Measurements from ENCODE around the gene SLC16A11. TPM values are rescaled to one million over a fixed set of nuclear protein-coding genes. Genes with fewer than 3 reads are reported as not detected.

SLC16A11 gene
- total RNA-seq = 0.09 and 0.38 TPM in 2 replicates

GRCh38 chr17:7043497-7044198, at the start of gene SLC16A11:
SLC16A11 (minus strand) TSS chr17:7044092; CDS start chr17:7043513, 579 bp downstream.

GRCh38 chr17:7079581-7080455, 35.9 kb upstream of the SLC16A11 start, which contains the start of gene CLEC10A:
CLEC10A (minus strand) TSS chr17:7080251; CDS start chr17:7078812, 1,439 bp downstream.

GRCh38 chr17:7035591-7036368, 8.1 kb downstream of the SLC16A11 start, which contains the start of gene SLC16A13:
SLC16A13 (plus strand) TSS chr17:7036015; CDS start chr17:7036383, 368 bp downstream.

GRCh38 chr17:7022781-7023571, 20.9 kb downstream of the SLC16A11 start, which contains the start of gene BCL6B:
BCL6B (plus strand) TSS chr17:7023050; CDS start chr17:7023672, 622 bp downstream.

GRCh38 chr17:6995500-6996255, 48.2 kb downstream of the SLC16A11 start, which contains the start of gene ALOX12:
ALOX12 (plus strand) TSS chr17:6996049; CDS start chr17:6996118, 69 bp downstream.

Other genes starting within 250 kb of the SLC16A11 start
- not detected in 2 replicates for gene TEKT1, start 212.4 kb downstream of the SLC16A11 start, total RNA-seq
- gene ALOX12, start 48.0 kb downstream of the SLC16A11 start, total RNA-seq = not detected in 2 replicates
- gene RNASEK, start 31.5 kb downstream of the SLC16A11 start, total RNA-seq = 39.8 and 43.5 TPM in 2 replicates
- 82.0 and 127 TPM in 2 replicates for gene BCL6B, start 21.0 kb downstream of the SLC16A11 start, total RNA-seq
- gene SLC16A13, start 8.1 kb downstream of the SLC16A11 start, total RNA-seq = 0.54 and 1.4 TPM in 2 replicates
- gene CLEC10A, start 36.2 kb upstream of the SLC16A11 start, total RNA-seq = 0.19 and 0.54 TPM in 2 replicates
- gene ASGR2, start 70.7 kb upstream of the SLC16A11 start, total RNA-seq = not detected in 2 replicates
- gene ASGR1, start 135.3 kb upstream of the SLC16A11 start, total RNA-seq = 9.2 TPM in 2 replicates
- gene DLG4, start 175.7 kb upstream of the SLC16A11 start, total RNA-seq = 10.3 and 23.2 TPM in 2 replicates
- 192 and 322 TPM in 2 replicates for gene ACADVL, start 175.8 kb upstream of the SLC16A11 start, total RNA-seq
- gene DVL2, start 190.4 kb upstream of the SLC16A11 start, total RNA-seq = 37.3 and 41.1 TPM in 2 replicates
- gene PHF23, start 195.4 kb upstream of the SLC16A11 start, total RNA-seq = 37.7 and 45.1 TPM in 2 replicates
- 92.4 and 120 TPM in 2 replicates for gene GABARAP, start 198.4 kb upstream of the SLC16A11 start, total RNA-seq
- 19.3 and 39.2 TPM in 2 replicates for gene CTDNEP1, start 207.6 kb upstream of the SLC16A11 start, total RNA-seq
- gene ELP5, start 208.1 kb upstream of the SLC16A11 start, total RNA-seq = 30.2 and 31.5 TPM in 2 replicates
- 13.4 and 15.9 TPM in 2 replicates for gene CLDN7, start 218.4 kb upstream of the SLC16A11 start, total RNA-seq
- gene SLC2A4, start 237.6 kb upstream of the SLC16A11 start, total RNA-seq = under 0.01 TPM in 2 replicates